HG02981 (cell line): ENCODE measurements around the gene PRICKLE3.
"Not testable (repeated sequence)": the region's sequence is repeated elsewhere in the genome, so short reads cannot be mapped to it uniquely, and the experiment has no call there.

Experiments
- ATAC-seq: cut with Tn5 transposase; IDR thresholded peaks from one replicate; pipeline ENCODE4 v1.9.1; 2021; ENCODE audit warnings: mild to moderate bottlenecking, moderate library complexity; ENCODE audit not compliant: unreplicated experiment

The PRICKLE3 gene

GRCh38 chrX:49161632-49162031 lies 24.5 kb downstream of the PRICKLE3 start:
- ATAC-seq: no peak

GRCh38 chrX:49160908-49161307 lies 25.3 kb downstream of the PRICKLE3 start:
- ATAC-seq: no peak

GRCh38 chrX:49157194-49157593 lies 29.0 kb downstream of the PRICKLE3 start:
- no peak for ATAC-seq

GRCh38 chrX:49155900-49156837 lies 30.0 kb downstream of the PRICKLE3 start:
- ATAC-seq: peak; percentile 85

- ATAC-seq: no peak
Observed at GRCh38 chrX:49155243-49155899, 30.8 kb downstream of the PRICKLE3 start.

GRCh38 chrX:49153467-49153866 lies 32.7 kb downstream of the PRICKLE3 start:
- no peak for ATAC-seq

GRCh38 chrX:49149291-49149690 lies 36.9 kb downstream of the PRICKLE3 start:
- not testable (repeated sequence) for ATAC-seq

GRCh38 chrX:49148390-49149100 lies 37.6 kb downstream of the PRICKLE3 start:
- not testable (repeated sequence) for ATAC-seq

- no peak for ATAC-seq
Observed at GRCh38 chrX:49147936-49148335, 38.2 kb downstream of the PRICKLE3 start.

GRCh38 chrX:49147282-49147681 lies 38.9 kb downstream of the PRICKLE3 start:
- no peak for ATAC-seq

- ATAC-seq: not testable (repeated sequence)
Observed at GRCh38 chrX:49143154-49143553, 43.0 kb downstream of the PRICKLE3 start.

GRCh38 chrX:49142264-49142663 lies 43.9 kb downstream of the PRICKLE3 start:
- not testable (repeated sequence) for ATAC-seq

GRCh38 chrX:49139713-49140112 lies 46.5 kb downstream of the PRICKLE3 start:
- no peak for ATAC-seq

- no peak for ATAC-seq
Observed at GRCh38 chrX:49137492-49137891, 48.7 kb downstream of the PRICKLE3 start.

GRCh38 chrX:49133759-49134158 lies 52.4 kb downstream of the PRICKLE3 start:
- no peak for ATAC-seq

- ATAC-seq: not testable (repeated sequence)
Observed at GRCh38 chrX:49132275-49132674, 53.9 kb downstream of the PRICKLE3 start.

GRCh38 chrX:49129427-49129826 lies 56.7 kb downstream of the PRICKLE3 start:
- ATAC-seq: no peak

GRCh38 chrX:49127742-49128258 lies 58.4 kb downstream of the PRICKLE3 start:
- ATAC-seq: not testable (repeated sequence)
